Activated CD8-positive, alpha-beta memory T cell treated with anti-CD3 and anti-CD28 coated beads, Interleukin-2, amount 50 U/mL, for 48 hours (primary cell): Measurements from ENCODE around the gene SLC5A2.
A peak's percentile ranks its signal among the peaks of the same experiment; 100 is the strongest.
"Not testable (repeated sequence)": the region's sequence is repeated elsewhere in the genome, so short reads cannot be mapped to it uniquely, and the experiment has no call there.

ENCODE experiments used
- DNase-seq: peaks from one replicate; pipeline ENCODE4 v3.0.0-alpha.2; 2020

Gene SLC5A2

GRCh38 chr16:31477220-31478216 lies 5.4 kb upstream of the SLC5A2 start:
- DNase-seq = peak; percentile 72

GRCh38 chr16:31478956-31479355 lies 4.0 kb upstream of the SLC5A2 start:
- no peak for DNase-seq

GRCh38 chr16:31479751-31480150 lies 3.2 kb upstream of the SLC5A2 start:
- DNase-seq = no peak

GRCh38 chr16:31480851-31481536 lies 1.9 kb upstream of the SLC5A2 start:
- DNase-seq = no peak

GRCh38 chr16:31484048-31484447 lies 1.1 kb downstream of the SLC5A2 start:
- not testable (repeated sequence) for DNase-seq

GRCh38 chr16:31484491-31485171 lies 1.7 kb downstream of the SLC5A2 start:
- no peak for DNase-seq

GRCh38 chr16:31485571-31485970 lies 2.6 kb downstream of the SLC5A2 start:
- DNase-seq = no peak

- DNase-seq = no peak
These were observed 3.1 kb downstream of the SLC5A2 start for GRCh38 chr16:31486045-31486444.

- DNase-seq = no peak
These were observed 4.3 kb downstream of the SLC5A2 start for GRCh38 chr16:31487071-31487719.

GRCh38 chr16:31487720-31488467 lies 5.0 kb downstream of the SLC5A2 start:
- DNase-seq = peak; percentile 78

- DNase-seq = no peak
These were observed 5.8 kb downstream of the SLC5A2 start for GRCh38 chr16:31488468-31489297.

GRCh38 chr16:31489298-31489564 lies 6.3 kb downstream of the SLC5A2 start:
- no peak for DNase-seq

- DNase-seq = no peak
These were observed 7.0 kb downstream of the SLC5A2 start for GRCh38 chr16:31489616-31490584.

GRCh38 chr16:31491778-31492418 lies 9.0 kb downstream of the SLC5A2 start:
- DNase-seq = no peak

GRCh38 chr16:31493506-31494125 lies 10.7 kb downstream of the SLC5A2 start:
- no peak for DNase-seq

- no peak for DNase-seq
These were observed 13.7 kb downstream of the SLC5A2 start for GRCh38 chr16:31496670-31497069.

GRCh38 chr16:31498493-31498892 lies 15.6 kb downstream of the SLC5A2 start:
- DNase-seq = no peak

- DNase-seq = no peak
These were observed 17.0 kb downstream of the SLC5A2 start for GRCh38 chr16:31499928-31500327.
